Hematopoietic multipotent progenitor cell treated with erythropoietin and hydrocortisone succinate and interleukin-3 and kit ligand, for 17 days (in vitro differentiated cells): ENCODE results near the gene ABCC10.
"Not testable (repeated sequence)": the region's sequence is repeated elsewhere in the genome, so short reads cannot be mapped to it uniquely, and the experiment has no call there.

Experiments
- DNase-seq: peaks from one replicate; pipeline ENCODE4 v3.0.0-alpha.2; 2015; ENCODE audit warnings: low spot score

The ABCC10 gene

DNA sequence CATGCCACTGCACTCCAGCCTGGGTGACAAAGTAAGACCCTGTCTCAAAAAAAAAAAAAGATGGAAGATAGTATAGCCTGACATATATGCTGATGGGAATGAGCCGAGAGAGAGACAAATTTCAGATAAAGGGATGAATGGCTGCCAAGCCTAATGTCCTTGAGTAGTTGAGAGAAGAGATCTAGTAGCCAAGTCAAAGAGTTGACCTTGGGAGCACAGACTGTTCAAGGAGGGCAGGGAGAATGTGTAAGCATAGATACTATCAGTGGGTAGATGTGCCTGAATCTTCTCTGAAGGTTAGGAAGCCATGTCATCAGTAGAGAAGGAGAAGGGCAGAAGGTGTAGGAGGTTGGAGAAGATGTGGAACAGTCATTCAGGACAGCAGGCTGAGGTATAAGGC lies 20.0 kb upstream of the ABCC10 start:
- DNase-seq, result no peak

DNA sequence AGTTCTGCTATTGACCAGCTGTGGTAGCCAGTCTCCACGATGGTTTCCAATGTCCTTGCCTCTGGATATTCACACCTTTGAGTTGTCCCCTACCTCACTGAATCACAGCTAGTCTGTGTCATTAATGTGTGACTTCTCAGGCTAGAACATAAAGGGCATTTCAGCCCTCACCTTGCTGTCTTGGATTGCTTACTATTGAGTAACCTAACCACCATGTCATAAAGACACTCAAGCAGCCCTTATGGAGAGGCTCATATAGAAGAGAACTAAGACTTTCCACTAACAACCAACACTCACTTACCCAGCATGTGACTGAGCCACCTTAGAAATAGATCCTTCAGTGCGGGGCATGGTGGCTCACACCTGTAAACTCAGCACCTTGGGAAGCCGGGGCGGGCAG lies 19.1 kb upstream of the ABCC10 start:
- DNase-seq, result no peak

DNA sequence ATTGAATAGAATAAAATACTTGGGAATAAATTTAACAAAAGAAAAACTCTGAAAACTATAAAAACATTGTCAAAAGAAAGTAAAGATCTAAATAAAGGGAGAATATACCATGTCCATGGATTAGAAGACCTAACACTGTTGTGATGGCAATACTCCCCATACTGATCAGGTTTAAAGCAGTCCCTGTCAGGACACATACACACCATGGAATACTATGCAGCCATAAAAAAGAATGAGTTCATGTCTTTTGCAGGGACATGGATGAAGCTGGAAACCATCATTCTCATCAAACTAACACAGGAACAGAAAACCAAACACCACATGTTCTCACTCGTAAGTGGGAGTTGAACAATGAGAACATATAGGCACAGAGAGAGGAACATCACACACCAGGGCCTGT lies 16.6 kb upstream of the ABCC10 start:
- not testable (repeated sequence) for DNase-seq

DNA sequence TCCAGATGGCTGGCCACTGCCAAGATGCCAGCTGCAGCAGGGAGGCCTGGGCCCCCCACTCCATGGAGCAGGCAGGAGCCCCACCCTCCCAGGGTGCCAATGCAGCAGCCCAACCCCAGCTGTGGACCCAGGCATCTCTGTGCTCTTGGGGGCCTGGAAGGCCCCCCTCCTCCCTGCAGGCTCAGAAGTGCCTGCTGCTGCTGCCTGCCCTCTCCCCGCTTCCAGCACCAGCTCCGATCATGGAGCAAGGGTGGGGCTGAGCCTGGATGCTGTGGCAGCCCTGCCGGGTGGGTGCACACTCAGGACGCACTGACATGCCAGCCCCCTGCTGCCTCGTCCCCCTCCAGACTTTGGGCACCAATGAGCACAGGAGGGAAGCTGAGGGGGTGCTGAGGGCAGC lies 14.8 kb upstream of the ABCC10 start:
- DNase-seq, result no peak

DNA sequence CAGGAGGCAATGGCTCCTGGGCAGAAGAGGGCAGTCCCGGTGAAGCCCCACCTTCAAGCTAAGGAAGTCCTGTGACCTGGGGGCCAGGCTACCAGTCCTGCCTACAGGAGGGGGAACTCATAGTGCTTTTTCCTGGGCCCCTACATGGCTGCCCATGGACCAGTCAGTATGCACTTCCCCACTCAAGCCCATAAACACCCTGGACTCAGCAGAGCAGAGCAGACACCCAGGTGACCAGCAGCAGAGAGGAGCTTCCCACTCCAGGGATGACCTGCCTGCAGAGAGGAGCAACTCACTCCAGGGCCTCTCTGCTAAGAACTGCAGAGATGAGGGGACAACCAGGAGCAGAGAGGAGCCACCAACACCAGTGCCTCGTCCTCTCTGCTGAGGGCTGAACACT lies 14.3 kb upstream of the ABCC10 start:
- DNase-seq, result no peak

DNA sequence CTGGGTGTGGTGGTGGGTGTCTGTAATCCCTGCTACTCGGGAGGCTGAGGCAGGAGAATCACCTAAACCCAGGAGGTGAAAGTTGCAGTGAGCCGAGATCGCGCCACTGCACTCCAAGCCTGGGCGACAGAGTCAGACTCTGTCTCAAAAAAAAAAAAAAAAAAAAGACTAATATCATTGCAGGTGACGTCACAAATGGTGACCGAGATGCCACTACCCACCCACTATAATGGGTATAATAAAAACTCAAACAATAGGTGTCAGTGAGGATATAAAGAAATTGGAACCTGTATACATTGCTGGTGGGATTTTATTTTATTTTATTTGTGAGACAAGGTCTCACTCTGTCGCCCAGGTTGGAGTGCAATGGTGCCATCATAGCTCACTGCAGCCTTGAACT lies 12.1 kb upstream of the ABCC10 start:
- not testable (repeated sequence) for DNase-seq

DNA sequence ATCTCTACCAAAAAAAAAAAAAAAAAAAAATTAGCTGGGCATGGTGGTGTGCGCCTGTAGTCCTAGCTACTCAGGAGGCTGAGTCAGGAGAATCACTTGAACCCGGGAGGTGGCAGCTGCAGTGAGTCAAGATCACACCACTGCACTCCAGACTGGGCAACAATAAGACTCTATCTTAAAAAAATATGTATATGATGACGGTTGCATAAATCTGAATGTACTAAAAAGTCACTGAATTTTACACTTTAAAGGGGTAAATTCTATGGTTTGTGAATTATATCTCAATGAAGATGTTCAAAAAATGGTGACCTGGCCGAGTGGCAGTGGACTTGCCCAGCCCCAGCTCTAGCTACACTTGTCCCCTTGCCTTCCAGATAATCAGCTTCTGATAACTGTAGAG lies 10.4 kb upstream of the ABCC10 start:
- no peak for DNase-seq

DNA sequence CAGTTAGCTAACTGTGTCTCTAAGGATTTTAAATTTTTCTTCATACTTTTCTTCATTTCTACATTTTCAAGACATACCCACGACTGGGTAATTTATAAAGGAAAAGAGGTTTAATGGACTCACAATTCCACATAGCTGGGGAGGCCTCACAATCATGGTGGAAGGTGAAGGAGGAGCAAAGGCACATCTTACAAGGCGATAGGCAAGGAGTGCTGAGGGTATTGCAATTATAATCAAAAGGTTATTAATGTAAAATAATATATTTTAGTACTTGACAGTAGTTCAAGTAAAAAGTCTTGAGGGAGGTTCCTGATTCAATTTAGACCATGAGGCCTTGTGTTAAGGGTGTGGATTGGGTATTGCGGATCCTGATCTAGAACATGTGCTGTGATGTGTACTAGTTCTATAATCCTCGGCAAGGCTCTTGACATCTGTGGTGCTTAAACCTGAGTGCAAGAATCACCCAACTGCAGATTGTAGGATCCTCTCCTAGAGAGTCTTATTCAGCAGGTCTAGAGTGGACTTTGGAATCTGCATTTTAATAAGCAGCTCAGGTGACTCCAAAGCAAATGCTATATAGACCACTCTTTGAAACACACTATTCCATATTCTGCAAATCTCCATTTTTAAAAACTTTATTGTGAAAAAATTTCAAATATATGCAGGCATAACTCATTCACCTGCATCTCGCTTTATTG lies 7.2 kb upstream of the ABCC10 start:
- DNase-seq, result no peak

DNA sequence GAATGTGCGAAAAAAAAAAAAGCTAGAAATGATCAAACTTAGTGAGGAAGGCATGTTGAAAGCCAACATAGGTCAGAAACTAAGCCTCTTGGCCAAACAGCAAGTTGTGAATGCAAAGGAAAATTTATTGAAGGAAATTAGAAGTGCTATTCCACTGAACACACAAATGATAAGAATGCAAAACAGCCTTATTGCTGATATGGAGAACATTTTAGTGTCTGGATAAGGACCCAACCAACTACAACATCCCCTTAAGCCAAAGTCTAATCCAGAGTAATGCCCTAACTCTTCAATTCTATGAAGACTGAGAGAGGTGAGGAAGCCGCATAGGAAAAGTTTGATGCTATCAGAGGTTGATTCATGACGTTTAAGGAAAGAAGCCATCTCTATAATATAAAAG lies 5.5 kb upstream of the ABCC10 start:
- no peak for DNase-seq

DNA sequence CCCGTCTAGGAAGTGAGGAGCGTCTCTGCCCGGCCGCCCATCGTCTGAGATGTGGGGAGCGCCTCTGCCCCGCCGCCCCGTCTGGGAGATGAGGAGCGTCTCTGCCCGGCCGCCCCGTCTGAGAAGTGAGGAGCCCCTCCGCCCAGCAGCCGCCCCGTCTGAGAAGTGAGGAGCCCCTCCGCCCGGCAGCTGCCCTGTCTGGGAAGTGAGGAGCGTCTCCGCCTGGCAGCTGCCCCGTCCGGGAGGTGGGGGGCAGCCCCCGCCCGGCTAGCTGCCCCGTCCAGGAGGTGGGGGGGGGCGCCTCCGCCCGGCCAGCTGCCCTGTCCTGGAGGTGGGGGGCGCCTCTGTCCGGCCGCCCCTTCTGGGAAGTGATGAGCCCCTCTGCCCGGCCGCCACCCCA lies 2.3 kb upstream of the ABCC10 start:
- DNase-seq, result not testable (repeated sequence)

DNA sequence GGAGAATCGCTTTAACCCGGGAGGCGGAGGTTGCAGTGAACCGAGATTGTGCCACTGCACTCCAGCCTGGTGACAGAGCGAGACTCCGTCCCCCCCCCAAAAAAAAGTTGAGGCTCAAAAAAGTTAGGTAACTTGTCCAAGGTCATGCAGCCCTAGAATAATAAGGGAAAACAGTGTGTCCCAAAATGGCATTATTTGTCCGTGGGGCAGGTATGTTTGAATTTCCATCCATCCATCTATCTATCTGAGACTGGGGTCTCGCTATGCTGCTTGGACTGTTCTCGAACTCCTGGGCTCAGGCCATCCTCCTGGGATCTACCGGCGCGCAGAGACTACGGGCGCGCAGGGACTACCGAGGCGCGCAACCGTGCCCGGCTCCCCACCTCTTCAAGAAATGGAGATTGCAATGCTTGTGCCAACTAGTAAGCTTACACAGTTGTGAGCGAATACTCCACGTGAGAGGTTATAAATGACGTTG lies 374 bp upstream of the ABCC10 start:
- DNase-seq, result no peak

DNA sequence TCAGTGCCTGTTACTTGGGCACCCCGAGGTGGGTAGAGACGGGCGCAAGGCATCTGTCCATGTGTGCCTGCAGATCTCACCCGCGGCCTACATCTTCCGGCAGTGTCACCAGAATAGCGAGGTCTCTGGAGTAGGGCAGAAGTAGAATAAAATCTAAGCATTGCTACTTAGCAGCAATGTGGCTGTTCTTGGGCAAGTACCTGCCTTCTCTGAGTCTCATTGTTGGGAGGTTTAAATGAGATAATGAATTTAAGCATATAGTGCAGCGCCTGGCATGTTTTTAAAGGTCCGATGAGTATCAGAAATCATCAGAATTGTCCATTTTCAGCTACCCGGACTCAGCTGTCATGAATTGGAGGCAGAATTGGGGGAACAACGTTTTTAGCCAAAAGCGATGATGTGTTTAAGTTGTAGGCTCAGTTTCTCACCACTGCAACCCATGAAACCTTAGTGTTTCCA lies 800 bp downstream of the ABCC10 start:
- DNase-seq, result no peak

DNA sequence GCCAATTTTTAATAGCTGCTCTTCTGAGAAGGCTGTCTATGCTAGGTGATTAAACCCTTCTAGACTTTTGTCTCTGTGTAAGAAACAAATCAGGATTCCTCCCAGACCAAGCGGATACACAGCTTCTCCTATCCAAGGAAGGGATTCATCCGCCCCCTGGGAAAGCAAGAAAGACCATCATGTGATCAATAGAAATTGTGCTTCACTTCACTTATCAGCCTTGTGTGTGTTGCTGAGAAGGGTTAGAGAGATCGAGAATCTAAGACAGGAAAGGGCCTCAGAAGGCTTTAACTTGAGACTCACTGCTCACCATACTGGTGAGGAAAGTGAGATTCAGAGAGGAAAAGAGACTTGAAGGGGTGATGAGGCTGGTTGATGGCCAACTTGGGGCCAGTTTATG lies 1.5 kb downstream of the ABCC10 start:
- DNase-seq, result no peak

DNA sequence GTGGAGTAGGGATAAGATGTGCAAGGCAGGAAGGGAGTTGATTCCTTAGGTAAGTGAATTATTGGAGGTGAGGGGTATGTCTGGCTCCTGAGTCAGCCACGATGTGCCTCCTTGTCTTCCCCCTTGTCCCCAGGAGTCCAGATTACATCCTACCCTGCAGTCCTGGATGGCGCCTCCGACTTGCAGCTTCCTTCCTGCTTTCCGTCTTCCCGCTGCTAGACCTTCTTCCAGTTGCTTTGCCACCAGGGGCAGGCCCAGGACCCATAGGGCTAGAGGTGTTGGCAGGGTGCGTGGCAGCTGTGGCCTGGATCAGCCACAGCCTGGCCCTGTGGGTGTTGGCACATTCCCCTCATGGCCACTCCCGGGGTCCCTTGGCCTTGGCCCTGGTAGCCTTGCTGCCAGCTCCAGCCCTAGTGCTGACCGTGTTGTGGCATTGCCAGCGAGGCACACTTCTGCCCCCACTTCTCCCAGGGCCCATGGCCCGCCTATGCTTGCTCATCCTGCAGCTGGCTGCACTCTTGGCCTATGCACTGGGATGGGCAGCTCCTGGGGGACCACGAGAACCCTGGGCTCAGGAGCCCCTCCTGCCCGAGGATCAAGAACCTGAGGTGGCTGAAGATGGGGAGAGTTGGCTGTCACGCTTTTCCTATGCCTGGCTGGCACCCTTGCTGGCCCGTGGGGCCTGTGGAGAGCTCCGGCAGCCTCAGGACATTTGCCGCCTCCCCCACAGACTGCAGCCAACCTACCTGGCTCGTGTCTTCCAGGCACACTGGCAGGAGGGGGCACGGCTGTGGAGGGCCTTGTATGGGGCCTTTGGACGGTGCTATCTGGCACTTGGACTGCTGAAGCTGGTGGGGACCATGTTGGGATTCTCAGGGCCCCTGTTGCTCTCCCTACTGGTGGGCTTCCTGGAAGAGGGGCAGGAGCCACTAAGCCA lies 4.9 kb downstream of the ABCC10 start:
- no peak for DNase-seq

DNA sequence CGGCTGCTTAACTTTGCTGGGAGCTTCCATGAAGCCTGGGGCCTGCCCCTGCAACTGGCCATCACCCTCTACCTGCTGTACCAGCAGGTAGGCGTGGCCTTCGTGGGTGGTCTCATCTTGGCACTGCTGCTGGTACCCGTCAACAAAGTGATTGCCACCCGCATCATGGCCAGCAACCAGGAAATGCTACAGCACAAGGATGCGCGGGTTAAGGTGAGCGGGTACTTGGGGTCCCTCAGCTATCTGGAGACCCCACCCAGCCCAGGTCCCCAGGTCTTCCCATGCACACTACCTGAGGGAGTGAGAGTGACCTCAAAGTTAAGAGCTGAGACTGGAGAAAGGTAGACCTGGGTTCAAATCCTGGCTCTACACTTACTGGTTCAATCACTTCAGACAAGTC lies 5.8 kb downstream of the ABCC10 start:
- no peak for DNase-seq

DNA sequence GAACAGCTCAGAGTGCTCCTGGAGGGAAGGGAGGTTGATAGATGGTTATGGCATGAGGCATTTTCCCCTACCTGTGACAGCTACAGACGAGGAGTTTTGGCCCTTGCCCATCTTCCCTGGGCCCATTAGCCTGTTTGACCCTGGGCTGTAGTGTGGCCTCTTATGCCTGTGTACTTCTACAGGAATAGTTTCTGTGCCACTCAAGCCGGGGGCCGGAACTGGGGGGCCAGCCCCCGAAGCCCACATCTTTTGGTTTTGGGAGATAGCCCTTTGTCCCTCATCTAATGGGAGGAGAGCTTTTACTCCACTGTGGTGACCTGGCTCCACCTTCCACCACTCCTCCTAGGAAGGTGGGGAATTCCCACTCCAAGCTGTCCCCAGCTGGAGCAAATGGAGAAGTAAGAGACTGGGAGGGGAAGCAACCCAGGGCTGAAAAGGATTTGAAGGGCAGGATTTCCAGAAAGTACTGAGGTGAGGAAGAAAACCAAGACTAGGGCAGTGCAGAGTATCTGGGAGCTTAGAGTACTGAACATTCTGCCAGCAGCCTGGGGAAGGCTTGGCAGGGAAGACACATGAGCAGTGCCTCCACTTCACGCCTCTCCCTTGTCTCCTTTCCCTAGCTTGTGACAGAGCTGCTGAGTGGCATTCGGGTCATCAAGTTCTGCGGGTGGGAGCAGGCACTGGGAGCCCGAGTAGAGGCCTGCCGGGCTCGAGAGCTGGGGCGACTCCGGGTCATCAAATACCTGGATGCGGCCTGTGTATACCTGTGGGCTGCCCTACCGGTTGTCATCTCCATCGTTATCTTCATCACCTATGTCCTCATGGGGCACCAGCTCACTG lies 6.9 kb downstream of the ABCC10 start:
- no peak for DNase-seq

DNA sequence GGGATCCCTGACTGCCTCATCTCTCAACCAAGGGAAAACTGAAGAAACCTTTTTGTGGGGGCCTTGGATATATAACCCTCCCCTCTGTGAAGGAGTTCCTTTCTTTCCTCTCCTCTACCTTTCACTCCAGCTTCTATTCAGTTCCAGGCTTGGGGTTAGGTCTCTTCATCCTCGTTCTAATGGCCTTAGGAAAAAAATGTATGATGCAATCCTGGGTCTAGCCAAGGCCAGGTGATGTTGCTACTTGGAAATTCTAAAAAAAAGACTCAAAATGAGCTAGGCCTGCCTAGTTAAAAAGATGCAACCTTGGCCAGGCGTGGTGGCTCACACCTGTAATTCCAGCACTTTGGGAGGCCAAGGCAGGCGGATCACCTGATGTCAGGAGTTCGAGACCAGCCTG lies 7.6 kb downstream of the ABCC10 start:
- no peak for DNase-seq

DNA sequence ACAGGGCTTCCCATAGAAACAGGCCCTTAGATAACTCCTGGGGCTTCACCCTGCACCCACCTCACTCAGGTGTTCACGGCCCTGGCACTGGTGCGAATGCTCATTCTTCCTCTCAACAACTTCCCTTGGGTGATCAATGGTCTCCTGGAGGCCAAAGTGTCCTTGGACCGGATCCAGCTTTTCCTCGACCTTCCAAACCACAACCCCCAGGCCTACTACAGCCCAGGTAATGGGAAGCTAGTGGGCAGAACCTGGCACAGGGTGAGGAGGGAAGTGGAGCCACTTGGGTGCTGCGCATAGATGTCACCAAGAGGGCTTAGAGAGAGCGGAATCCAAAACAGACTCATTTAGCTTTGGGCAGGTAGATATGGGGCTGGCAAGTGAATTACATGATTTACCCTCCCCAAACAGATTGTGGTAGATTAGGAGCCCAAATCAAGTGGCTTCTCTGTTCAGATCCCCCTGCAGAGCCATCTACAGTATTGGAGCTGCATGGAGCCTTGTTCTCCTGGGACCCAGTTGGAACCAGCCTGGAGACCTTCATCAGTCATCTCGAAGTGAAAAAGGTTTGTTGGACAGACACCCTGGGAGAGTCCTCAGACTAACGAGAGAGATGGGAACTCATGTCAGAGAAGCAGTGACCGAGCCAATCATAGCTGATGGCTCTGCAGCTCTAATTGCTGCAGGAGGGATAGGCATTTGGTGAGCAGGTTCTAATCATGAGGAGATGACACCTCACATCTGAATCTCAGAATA lies 8.5 kb downstream of the ABCC10 start:
- no peak for DNase-seq

DNA sequence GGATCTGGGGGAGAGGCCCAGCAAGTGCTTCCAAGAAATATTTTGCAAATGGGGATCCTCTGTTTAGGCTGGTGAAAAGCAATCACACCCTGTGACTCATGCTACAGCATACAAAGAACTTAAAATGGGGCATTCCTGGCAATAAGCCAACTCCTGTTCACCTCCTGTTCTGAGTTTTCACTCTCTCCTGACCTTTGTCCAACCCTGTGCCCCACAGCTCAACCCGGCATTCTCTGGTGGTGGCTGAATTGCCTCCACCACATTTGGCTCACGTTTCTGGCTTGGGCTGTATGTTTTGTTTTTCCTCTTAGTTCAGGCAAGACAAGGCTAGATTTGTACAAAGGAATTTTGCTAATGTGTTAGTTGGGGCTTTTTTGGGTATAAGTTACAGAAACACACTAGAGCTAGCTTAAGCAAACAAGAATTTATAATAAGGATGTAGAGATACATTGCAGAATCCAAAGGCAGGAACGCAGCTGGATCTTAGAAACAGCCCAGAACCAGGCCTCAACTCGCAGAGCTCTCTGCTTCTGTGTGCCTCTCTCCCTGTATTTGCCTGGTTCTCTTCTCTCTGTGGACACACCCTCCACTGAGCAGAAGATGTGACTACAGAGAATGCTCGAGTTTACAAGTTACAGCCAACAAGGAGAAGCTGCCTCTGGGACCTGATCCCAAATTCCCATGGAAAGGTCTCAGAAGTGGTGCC lies 9.4 kb downstream of the ABCC10 start:
- no peak for DNase-seq

DNA sequence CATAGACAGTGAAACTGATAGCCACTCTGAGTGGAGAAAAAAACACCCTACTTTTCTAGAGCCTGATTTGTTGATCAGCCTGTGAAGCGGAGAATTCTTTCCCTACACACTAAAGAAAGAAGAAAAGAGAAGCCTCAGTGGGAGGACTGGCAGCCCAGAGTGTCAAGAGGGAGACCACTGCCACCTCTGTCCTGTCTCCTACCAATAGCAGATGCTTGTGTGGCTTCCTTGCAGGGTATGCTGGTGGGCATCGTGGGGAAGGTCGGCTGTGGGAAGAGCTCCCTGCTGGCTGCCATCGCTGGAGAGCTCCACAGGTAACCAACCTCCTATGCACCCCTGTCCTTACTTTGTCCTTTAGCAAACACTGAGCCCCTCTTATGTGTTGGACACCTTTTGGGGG lies 10.4 kb downstream of the ABCC10 start:
- no peak for DNase-seq

DNA sequence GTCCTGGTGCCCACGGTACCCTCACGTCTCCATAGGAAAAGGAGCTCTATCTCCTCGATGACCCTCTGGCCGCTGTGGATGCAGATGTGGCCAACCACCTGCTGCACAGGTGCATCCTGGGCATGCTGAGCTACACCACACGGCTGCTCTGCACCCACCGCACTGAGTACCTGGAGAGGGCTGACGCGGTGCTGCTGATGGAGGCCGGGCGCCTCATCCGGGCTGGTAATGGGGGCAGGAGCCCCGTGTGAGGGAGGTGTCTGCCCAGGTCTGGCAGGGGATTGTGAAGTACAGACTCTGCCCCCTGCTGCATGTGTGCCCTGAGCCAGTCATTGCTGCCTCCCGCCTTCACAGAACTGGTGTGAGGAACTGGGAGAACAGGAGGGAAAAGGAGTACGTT lies 15.6 kb downstream of the ABCC10 start:
- DNase-seq, result no peak
